ENCODE data around the gene PRSS57.

Gene PRSS57

GRCh38 chr19:680287-681028 is 14.8 kb downstream of the PRSS57 start (continued):
- TF ChIP-seq SP3 (tag by site-specific recombination; IDR thresholded peaks at IDR 0.05): peak; percentile 92
- TF ChIP-seq ZNF394 (tag by site-specific recombination; IDR thresholded peaks at IDR 0.05; ENCODE audit: borderline replicate concordance): no peak
- peak; percentile 72 for TF ChIP-seq EGR2 (tag by site-specific recombination; IDR thresholded peaks at IDR 0.05; ENCODE audit: low read depth)
- peak; percentile 98 for TF ChIP-seq KLF8 (tag by site-specific recombination; IDR thresholded peaks at IDR 0.05)
- TF ChIP-seq ZNF76 (tag by site-specific recombination; IDR thresholded peaks at IDR 0.05; ENCODE audit: borderline replicate concordance, low read depth): peak; percentile 93
- 0 out of 2 replicates have a peak, but pooled peaks have one; percentile 16 for TF ChIP-seq ZNF843 (tag by site-specific recombination; IDR thresholded peaks at IDR 0.05)
- TF ChIP-seq REPIN1 (tag by site-specific recombination; IDR thresholded peaks at IDR 0.05; ENCODE audit: low read depth): no peak
- TF ChIP-seq HOXD13 (CRISPR knock-in tag; IDR thresholded peaks at IDR 0.05; ENCODE audit: borderline replicate concordance): no peak
- TF ChIP-seq MZF1 (tag by site-specific recombination; IDR thresholded peaks at IDR 0.05; ENCODE audit: borderline replicate concordance): no peak
- TF ChIP-seq SP2 (tag by site-specific recombination; IDR thresholded peaks at IDR 0.05): peak; percentile 75
- peak; percentile 58 for TF ChIP-seq KLF10 (tag by site-specific recombination; IDR thresholded peaks at IDR 0.05)
- TF ChIP-seq KLF1 (tag by site-specific recombination; IDR thresholded peaks at IDR 0.05): peak; percentile 98
- peak; percentile 74 for TF ChIP-seq HIC1 (tag by site-specific recombination; IDR thresholded peaks at IDR 0.05)
- TF ChIP-seq SALL2 (tag by site-specific recombination; IDR thresholded peaks at IDR 0.05; ENCODE audit: borderline replicate concordance): no peak
- TF ChIP-seq ZNF175 (tag by site-specific recombination; IDR thresholded peaks at IDR 0.05): no peak
- TF ChIP-seq WT1 (tag by site-specific recombination; IDR thresholded peaks at IDR 0.05): 0 out of 2 replicates have a peak, but pooled peaks have one; percentile 21
- TF ChIP-seq ZNF629 (tag by site-specific recombination; IDR thresholded peaks at IDR 0.05): peak; percentile 49; the same call in 1 of the 2 replicates
- peak; percentile 80; the same call in 1 of the 2 replicates for TF ChIP-seq ZBTB7A (tag by site-specific recombination; IDR thresholded peaks at IDR 0.05; ENCODE audit: low read depth)
- peak; percentile 97 for TF ChIP-seq KLF9 (tag by site-specific recombination; IDR thresholded peaks at IDR 0.05; ENCODE audit: low read depth)
- no peak for TF ChIP-seq ZBTB48 (tag by site-specific recombination; IDR thresholded peaks at IDR 0.05)
- TF ChIP-seq SP7 (tag by site-specific recombination; IDR thresholded peaks at IDR 0.05): peak; percentile 50; the same call in 1 of the 2 replicates
- peak; percentile 60; the same call in 1 of the 2 replicates for TF ChIP-seq ZSCAN30 (tag by site-specific recombination; IDR thresholded peaks at IDR 0.05)
- TF ChIP-seq ZEB2 (tag by site-specific recombination; IDR thresholded peaks at IDR 0.05): 0 out of 2 replicates have a peak, but pooled peaks have one; percentile 34
- peak; percentile 44; the same call in 1 of the 2 replicates for TF ChIP-seq ZNF660 (tag by site-specific recombination; IDR thresholded peaks at IDR 0.05)
- TF ChIP-seq ZNF341 (tag by site-specific recombination; IDR thresholded peaks at IDR 0.05; ENCODE audit: low read depth): peak; percentile 54; the same call in 1 of the 2 replicates
